ENCODE results near the gene MAJIN.

The MAJIN gene

DNA sequence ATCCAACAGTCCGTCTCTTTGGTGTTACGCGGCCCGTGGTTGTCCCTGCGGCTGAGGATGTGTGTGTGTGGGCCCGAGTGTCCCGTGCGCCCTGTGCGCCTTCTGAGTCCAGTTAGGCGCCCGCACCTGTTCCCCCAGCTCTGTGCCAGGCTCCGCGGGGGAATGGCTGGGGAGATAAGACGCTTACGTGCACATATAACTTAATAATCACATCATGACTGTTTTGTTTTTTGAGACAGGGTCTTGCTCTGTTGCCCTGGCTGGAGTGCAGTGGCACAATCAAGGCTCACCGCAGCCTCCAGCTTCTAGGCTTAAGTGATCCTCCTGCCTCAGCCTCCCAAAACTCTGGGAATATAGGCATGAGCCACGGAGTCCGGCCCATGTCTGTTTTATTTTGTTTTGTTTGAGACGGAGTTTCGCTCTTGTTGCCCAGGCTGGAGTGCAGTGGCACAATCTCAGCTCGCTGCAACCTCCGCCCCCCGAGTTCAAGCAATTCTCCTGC lies 42.9 kb upstream of the MAJIN start:
- H3K36me3 ChIP-seq (ENCODE audit: insufficient read depth, low read length) = peaks cover 31% of the 10 kb centered on the region
- peak; percentile 6; the same call in 2 of the 3 replicates for ATAC-seq (ENCODE audit: insufficient read depth, low read depth)
- DNase-seq = no peak
- H3K9me3 ChIP-seq (ENCODE audit: insufficient read depth, low read length, severe bottlenecking) = no peaks in the 10 kb centered on the region
- H4K20me1 ChIP-seq (ENCODE audit: insufficient read depth, low read length) = peaks cover 14% of the 10 kb centered on the region
- H3K4me2 ChIP-seq (ENCODE audit: insufficient read depth, low read length) = peak overlapping the region; percentile 81
- H2AFZ ChIP-seq (ENCODE audit: low read depth, low read length) = peak overlapping the region; percentile 93
- no peaks in the 10 kb centered on the region for H3K27me3 ChIP-seq (ENCODE audit: insufficient read depth, low read length, poor library complexity)
- TF ChIP-seq, protein P1, sequence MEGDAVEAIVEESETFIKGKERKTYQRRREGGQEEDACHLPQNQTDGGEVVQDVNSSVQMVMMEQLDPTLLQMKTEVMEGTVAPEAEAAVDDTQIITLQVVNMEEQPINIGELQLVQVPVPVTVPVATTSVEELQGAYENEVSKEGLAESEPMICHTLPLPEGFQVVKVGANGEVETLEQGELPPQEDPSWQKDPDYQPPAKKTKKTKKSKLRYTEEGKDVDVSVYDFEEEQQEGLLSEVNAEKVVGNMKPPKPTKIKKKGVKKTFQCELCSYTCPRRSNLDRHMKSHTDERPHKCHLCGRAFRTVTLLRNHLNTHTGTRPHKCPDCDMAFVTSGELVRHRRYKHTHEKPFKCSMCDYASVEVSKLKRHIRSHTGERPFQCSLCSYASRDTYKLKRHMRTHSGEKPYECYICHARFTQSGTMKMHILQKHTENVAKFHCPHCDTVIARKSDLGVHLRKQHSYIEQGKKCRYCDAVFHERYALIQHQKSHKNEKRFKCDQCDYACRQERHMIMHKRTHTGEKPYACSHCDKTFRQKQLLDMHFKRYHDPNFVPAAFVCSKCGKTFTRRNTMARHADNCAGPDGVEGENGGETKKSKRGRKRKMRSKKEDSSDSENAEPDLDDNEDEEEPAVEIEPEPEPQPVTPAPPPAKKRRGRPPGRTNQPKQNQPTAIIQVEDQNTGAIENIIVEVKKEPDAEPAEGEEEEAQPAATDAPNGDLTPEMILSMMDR (IDR thresholded peaks at IDR 0.05; ENCODE audit: borderline replicate concordance, extremely low read depth, low read length, poor library complexity, severe bottlenecking) = no peak
- TF ChIP-seq EZH2 (IDR thresholded peaks at IDR 0.05; ENCODE audit: borderline replicate concordance, low read depth, low read length, severe bottlenecking) = no peak
- H3K9ac ChIP-seq (ENCODE audit: low read depth, low read length) = peak overlapping the region; percentile 92
- H3K79me2 ChIP-seq (ENCODE audit: insufficient read depth, low read length) = peaks cover 38% of the 10 kb centered on the region
- peak overlapping the region; percentile 98 for H3K27ac ChIP-seq (ENCODE audit: low read length)
- H3K4me1 ChIP-seq (ENCODE audit: insufficient read depth, low read length) = peaks cover 31% of the 10 kb centered on the region
- peak overlapping the region; percentile 77 to 85 for H3K4me3 ChIP-seq (ENCODE audit: low read depth in 1 of 2, low read length in 2 of 2)

DNA sequence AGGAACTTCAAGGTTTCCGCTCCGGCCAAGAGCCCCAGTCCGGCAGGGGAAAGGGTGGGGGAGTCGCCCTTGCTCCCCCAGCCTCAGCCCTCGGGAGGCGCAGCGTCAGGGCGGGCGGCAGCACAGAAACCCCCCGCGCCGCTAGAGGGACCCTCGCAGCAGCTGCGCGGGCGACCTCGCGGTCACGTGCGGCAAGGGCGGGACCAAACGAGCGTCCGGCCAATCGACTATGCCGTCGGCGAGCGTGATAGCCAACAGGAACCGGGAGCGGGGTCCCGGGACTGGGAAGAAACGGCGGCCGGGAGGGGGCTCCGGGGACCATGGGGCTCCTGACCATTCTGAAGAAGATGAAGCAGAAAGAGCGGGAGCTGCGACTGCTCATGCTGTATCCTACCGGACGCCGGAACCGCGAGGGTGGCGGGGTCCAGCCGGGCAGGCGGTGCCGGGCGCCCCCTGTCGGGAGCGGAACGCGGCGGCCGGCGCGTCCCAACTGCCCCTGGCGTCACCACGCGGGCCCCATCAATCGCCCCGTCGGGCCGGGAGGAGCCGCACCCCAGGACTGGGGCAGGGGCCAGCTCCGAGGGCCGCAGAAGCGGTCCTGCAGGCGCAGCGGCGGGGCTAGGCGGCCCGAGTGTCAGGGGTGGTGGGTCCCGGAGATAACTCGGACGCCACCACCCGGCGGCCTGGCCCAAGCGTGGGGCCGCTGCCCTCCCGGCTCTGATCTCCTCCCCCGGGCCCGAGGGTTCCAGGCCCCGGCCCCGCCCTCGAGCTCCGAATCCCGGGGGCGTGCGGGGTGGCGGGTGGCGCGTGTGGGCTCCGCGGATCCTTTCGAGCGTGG lies 42.2 kb upstream of the MAJIN start, which contains the start of gene ARL2:
Gene ARL2 (plus strand): TSS at position 273 of the 838 bp plus-strand sequence. CDS start 48 bp downstream, at position 321.
- no peak for TF ChIP-seq EZH2 (IDR thresholded peaks at IDR 0.05; ENCODE audit: borderline replicate concordance, low read depth, low read length, severe bottlenecking)
- TF ChIP-seq, protein P1 (IDR thresholded peaks at IDR 0.05; ENCODE audit: borderline replicate concordance, extremely low read depth, low read length, poor library complexity, severe bottlenecking) = peak; percentile 49
- H3K4me3 ChIP-seq (ENCODE audit: low read depth in 1 of 2, low read length in 2 of 2) = peak within 1 kb of the TSS; percentile 77 to 85
- H3K9me3 ChIP-seq (ENCODE audit: insufficient read depth, low read length, severe bottlenecking) = no peaks in the 10 kb centered on the region
- H3K36me3 ChIP-seq (ENCODE audit: insufficient read depth, low read length) = peaks cover 27% of the 10 kb centered on the region
- peak within 1 kb of the TSS; percentile 81 for H3K4me2 ChIP-seq (ENCODE audit: insufficient read depth, low read length)
- H4K20me1 ChIP-seq (ENCODE audit: insufficient read depth, low read length) = peaks cover 14% of the 10 kb centered on the region
- H3K27me3 ChIP-seq (ENCODE audit: insufficient read depth, low read length, poor library complexity) = no peaks in the 10 kb centered on the region
- H3K4me1 ChIP-seq (ENCODE audit: insufficient read depth, low read length) = peaks cover 31% of the 10 kb centered on the region
- peaks cover 38% of the 10 kb centered on the region for H3K79me2 ChIP-seq (ENCODE audit: insufficient read depth, low read length)
- peak within 1 kb of the TSS; percentile 92 for H3K9ac ChIP-seq (ENCODE audit: low read depth, low read length)
- DNase-seq (peak; percentile 94), ATAC-seq (ENCODE audit: insufficient read depth, low read depth) (peak; percentile 83)
- peak within 1 kb of the TSS; percentile 93 for H2AFZ ChIP-seq (ENCODE audit: low read depth, low read length)
- H3K27ac ChIP-seq (ENCODE audit: low read length) = peak within 1 kb of the TSS; percentile 98

DNA sequence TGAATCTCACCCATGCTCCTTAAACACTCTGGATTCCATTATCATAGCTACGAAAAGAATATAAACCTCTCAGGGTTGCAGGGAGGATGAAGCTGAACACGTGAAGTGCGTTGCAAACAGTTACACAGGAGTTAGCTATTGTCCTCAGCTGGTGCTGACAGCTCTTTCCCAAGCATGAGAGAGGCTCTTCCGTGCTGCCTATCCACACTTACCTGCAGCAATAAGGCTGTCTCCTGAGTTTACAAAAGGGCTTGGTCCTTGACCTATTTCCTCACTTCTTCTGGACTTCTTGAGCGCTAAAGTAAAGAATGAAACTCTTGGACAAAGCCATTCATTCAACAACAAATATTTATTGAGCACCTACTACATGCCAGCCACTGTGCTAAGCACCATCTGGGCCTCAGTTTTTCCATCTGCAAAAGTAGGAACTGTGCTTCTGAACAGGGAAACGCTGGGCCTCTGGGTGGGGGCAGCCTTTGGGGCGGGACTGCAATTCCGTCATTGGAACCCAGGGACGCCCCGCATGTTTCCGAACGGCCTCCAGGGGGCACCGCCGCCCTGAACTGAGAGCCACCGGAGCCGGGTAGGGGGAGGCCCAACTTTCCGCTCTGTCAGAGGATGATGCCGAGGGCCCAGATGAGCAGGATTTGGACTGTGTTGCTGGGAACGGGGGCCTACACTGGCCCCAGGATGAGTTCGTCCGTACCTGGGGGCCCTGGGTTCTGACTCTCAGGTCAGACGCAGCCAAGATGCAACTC lies 41.4 kb upstream of the MAJIN start:
- peak overlapping the region; percentile 92 for H3K9ac ChIP-seq (ENCODE audit: low read depth, low read length)
- H3K36me3 ChIP-seq (ENCODE audit: insufficient read depth, low read length) = peaks cover 19% of the 10 kb centered on the region
- H3K4me2 ChIP-seq (ENCODE audit: insufficient read depth, low read length) = peak overlapping the region; percentile 81
- no peaks in the 10 kb centered on the region for H3K9me3 ChIP-seq (ENCODE audit: insufficient read depth, low read length, severe bottlenecking)
- DNase-seq (peak; percentile 95), ATAC-seq (ENCODE audit: insufficient read depth, low read depth) (peak; percentile 86)
- TF ChIP-seq EZH2 (IDR thresholded peaks at IDR 0.05; ENCODE audit: borderline replicate concordance, low read depth, low read length, severe bottlenecking) = no peak
- TF ChIP-seq, protein P1 (IDR thresholded peaks at IDR 0.05; ENCODE audit: borderline replicate concordance, extremely low read depth, low read length, poor library complexity, severe bottlenecking) = peak; percentile 74
- peak overlapping the region; percentile 77 to 85; a peak in 3 of 4 replicates for H3K4me3 ChIP-seq (ENCODE audit: low read depth in 1 of 2, low read length in 2 of 2)
- H3K27me3 ChIP-seq (ENCODE audit: insufficient read depth, low read length, poor library complexity) = no peaks in the 10 kb centered on the region
- peak overlapping the region; percentile 93 for H2AFZ ChIP-seq (ENCODE audit: low read depth, low read length)
- peaks cover 36% of the 10 kb centered on the region for H3K79me2 ChIP-seq (ENCODE audit: insufficient read depth, low read length)
- H4K20me1 ChIP-seq (ENCODE audit: insufficient read depth, low read length) = peaks cover 10% of the 10 kb centered on the region
- peak overlapping the region; percentile 98 for H3K27ac ChIP-seq (ENCODE audit: low read length)
- peaks cover 31% of the 10 kb centered on the region for H3K4me1 ChIP-seq (ENCODE audit: insufficient read depth, low read length)

All from DND-41 (cell line).